NCI-H2107 treated with DMSO at 0.1 percent for 48 hours (cell line): Measurements from ENCODE around the gene SCGB1A1.

Experiments used
- DNase-seq: peaks from one replicate; lab custom pipeline; 2025; ENCODE audit not compliant: unreplicated experiment; lab: John Stamatoyannopoulos, UW

The SCGB1A1 gene

DNA sequence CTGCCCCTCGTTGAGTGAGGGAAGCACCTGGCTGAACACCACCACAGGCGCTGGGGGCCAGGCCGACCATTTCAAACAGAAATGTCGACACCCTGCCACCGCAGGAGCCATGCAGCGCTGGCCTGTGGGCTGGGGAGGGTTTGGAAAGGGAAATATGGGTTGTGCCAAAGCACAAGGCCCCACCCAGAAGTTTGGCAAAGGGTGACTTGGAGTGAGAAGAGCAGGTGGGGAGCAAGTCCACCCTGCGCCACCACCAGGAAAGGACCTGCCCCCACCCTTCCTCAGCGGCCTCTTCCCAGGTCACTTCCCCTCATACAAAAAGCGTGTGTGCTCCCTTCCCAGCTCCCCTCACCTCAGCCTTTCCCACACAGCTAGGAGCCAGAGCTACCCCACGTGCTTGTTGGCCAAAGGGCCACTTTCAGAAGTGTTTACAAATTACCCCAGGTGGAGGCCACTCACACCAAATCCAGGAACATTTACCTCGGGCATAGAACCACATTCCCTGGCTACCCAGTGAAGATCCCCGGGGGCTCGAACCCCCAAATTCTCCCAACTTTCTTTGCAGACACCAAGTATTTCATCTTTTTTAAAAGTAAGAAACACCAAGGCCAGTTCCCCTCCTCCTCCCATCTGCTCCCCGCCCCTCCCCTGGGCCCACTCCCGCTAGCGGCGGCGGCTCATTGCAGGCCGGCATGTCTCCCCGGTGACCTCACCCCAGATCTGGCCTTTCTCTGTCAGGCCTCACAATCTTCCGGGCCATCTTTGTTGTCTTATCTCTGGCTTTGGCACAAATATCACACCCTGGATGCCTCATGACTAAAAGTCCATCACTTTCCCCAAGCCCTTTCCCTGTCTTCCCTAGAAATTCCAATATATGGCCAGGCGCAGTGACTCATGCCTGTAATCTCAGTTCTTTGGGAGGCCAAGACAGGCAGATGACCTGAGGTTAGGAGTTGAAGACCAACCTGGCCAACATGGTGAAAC, 20.5 kb upstream of the SCGB1A1 start:
- no peak for DNase-seq

- no peak for DNase-seq
Observed at GRCh38 chr11:62399172-62399877, 19.5 kb upstream of the SCGB1A1 start.

- DNase-seq, result no peak
Observed at GRCh38 chr11:62399878-62400266, 19.0 kb upstream of the SCGB1A1 start.

GRCh38 chr11:62400281-62400680, 18.6 kb upstream of the SCGB1A1 start:
- DNase-seq, result no peak

- DNase-seq, result no peak
Observed at GRCh38 chr11:62400760-62401159, 18.1 kb upstream of the SCGB1A1 start.

DNA sequence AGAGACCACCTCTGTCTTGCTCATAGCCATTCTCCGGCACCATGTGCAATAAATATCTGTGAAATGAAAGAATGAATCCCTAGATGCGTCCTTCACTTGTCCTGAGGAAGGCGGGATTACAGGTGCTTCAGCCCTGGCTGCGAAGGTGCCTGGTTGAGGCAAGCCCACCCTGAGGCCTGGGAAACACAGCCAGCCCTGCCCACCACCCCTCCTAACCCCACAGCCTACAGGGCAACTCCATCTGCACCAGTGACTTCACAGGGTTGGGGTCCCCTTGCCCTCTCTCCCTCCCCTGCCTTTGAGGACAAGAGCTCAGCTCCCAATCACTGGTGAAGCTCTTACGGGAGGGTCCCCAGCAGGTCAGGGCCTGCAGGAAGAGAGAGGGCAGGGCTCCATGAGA, 17.5 kb upstream of the SCGB1A1 start:
- DNase-seq, result no peak

DNA sequence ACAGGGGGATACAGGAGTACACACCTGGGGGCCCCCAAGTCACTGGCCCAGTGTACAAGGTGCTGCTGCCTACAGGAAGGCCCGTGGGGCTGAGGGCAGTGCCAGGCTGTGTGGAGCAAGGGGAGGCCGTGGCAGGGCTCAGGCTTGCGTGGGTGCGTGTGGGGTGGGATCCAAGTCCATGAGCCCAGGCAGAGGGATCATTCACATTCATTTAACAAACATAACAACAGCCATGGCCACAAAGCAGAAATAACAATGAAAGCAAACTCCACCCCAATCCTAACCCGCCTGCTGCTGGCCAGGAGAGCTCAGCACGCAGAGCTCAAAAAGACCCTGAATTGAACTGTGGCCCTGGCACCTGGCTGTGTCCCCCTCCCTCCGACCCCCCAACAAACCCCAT, 17.0 kb upstream of the SCGB1A1 start:
- no peak for DNase-seq

GRCh38 chr11:62402226-62402959, 16.4 kb upstream of the SCGB1A1 start:
- no peak for DNase-seq

DNA sequence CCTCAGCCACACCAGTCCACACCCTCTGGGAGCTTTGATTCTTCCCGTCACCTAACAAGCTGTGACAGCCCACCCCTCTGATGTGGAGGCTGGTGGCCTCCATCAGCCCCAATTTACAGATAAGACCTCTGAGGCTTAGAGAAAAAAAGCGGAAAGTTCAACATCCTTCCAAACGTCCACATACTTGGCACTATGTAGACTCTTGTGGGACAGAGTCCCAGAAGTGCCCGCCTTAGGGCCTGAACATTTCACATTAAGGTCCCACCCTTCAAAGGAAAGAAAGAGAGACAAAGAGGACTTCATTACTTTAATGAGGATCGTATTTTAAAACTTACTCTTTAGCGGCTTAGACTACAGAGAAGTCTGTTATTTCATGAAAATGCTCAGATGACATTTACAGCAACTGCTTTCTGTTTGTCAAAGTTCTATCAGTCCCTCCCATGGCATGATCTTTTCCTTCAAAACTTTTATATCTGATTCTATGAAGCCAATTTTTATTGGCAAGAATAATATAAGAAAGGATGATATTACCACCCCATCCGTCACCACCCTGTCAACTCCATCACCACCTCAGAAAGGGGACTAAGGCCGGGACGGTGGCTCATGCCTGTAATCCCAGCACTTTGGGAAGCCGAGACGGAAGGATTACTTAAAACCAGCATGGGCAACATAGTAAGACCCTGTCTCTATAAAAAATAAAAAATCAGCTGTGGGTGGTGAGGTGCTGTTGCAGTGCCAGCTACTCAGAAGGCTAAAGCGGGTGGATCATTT, 15.7 kb upstream of the SCGB1A1 start:
- DNase-seq, result no peak

GRCh38 chr11:62404435-62404834, 14.4 kb upstream of the SCGB1A1 start:
- DNase-seq, result no peak

DNA sequence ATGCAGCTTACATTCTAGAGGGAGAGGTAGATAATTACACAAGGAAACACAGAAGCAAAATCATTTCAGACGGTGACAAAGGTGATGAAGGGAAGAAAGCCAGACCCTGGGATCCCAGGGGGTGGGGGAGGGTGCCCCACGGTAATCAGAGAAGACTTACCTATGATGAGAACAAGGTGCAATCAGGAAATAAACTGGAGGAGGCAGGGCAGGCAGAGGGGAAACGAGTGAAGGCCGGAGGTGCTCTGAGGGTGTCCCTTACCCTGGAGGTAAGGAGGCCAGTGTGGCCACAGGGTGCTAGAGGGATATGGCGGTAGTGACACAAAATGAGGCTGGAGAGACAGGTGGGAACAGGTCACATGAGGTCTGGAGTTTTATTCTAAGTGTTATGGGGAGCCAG, 13.9 kb upstream of the SCGB1A1 start:
- DNase-seq, result no peak

DNA sequence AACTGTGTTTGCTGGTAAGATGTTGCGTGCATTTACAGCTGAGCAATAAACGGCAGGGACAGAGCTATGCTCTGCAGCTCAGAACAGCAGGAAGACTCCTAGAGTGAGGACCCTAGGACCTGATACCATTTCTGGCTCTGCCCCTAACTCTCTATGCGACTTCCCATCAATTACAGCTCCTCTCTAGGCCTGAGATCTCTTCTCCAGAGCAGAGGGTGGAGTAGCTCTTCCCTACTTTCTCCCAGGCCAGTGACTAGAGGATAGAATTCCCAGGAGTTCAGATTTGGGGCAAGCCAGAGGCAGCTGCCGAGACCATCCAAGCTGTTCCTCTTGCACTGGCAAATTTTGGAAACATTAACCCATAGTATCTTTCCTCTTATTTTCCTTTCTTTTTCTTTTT, 12.8 kb upstream of the SCGB1A1 start:
- DNase-seq, result no peak

DNA sequence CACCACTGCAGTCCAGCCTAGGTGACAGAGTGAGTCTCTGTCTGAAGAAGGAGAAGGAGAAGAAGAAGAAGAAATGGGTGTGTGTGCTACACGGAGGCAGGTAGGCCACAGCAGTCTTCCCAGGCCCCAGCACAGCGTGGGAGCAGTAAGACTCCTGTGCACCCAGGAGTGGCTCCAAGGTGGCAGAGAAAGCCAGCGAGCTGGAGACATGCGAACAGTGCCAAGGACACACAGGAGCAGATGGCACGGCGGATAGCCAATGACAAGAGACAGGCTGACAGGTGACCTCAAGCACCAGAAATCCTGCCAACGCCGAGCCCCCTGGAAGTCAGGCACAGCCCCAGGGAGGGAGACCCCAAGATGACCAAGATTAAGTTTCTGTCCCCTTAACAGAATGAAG, 9.0 kb upstream of the SCGB1A1 start:
- no peak for DNase-seq

- DNase-seq, result no peak
Observed at GRCh38 chr11:62410972-62411371, 7.9 kb upstream of the SCGB1A1 start.

GRCh38 chr11:62411524-62411923, 7.3 kb upstream of the SCGB1A1 start:
- no peak for DNase-seq

DNA sequence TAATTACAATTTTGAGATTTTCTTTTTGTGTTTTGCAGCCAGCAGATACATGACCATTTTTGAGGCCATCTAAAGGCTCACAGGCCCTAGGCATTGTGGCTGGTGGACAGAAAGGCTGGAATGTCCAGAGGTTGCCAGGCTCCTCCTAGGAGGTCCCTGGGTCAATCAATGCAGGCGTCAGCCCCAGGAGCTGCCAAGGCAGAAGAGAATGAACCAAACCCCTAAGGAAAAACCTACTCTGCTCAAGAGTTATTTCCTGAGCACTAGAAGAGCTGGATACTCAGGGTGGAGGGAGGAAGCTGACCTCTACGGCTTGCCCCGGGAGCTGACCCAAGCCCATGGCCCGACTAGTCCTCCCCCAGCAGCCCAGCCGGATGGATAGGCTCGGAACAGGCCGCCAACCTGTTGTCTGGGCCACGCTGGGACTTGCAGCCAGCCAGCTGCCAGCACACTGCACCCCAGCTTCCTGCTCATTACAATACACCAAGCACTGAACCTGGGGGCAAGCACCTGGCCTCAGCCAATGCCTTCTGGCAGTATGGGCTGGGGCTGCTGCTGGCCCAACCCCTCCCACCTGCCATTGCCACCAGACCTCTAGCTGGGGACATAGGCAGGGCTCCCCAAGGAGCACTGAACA, 5.7 kb upstream of the SCGB1A1 start:
- DNase-seq, result no peak

- no peak for DNase-seq
Observed at GRCh38 chr11:62416596-62416995, 2.2 kb upstream of the SCGB1A1 start.

DNA sequence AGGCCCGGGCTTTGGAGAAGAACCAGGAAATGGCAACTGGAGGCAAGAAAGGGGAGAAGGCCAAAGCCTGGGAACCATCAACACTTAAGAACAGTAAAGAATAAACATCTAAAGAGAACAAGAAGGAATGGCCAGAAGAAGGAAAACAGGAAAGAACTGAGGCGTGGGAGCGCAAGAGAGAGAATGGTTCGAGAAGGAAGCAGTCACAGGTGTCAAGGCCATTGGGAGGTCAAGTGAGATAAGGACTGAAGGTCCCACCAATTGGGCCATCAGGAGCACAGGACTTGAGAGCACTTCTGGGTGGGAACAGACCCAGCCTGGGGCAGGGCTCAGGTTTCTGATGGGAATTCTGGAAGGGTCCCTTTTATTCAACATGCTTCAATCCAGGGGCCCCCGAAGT, 697 bp upstream of the SCGB1A1 start:
- no peak for DNase-seq

DNA sequence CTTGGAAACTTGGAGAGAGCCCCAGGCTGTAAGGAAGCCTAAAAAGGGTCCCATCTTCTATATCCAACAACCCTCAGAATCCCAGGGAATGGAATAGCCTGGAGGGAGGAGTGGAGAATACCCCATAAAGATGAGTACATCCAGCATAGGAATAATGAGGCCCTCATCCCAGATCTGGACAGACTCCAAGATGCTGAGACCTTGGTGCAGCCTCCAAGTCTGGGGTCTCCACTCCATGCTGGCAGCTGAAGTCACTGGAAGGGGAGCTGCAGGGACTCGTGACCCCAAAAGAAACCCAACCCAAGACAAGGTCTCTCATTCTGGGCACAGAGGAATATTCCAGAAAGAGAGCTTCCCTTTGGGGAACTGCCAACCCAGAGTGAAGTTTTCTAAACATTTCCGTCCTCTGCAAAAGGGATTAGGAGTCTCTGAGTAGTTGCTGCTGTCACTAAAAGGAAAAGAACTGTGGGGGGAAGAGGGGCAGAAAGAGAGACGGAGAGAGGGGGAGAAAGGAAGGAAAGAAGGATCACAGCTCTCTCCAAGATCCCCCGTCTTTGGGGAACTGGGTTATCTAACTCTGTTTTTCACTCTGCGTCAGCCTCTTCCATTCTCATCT, 589 bp downstream of the SCGB1A1 start:
- no peak for DNase-seq

GRCh38 chr11:62419943-62420342, 1.1 kb downstream of the SCGB1A1 start:
- no peak for DNase-seq
